ENCODE measurements around the gene SYNPR. TPM values are rescaled to one million over a fixed set of nuclear protein-coding genes. Genes with fewer than 3 reads are reported as not detected.

The SYNPR gene
- polyA plus RNA-seq, 1 donor from 2014 or later, result 2.0 TPM

- Histone ChIP-seq H3K9ac (ENCODE audit: low read length) (no peak overlapping the region), H3K9me2 (ENCODE audit: insufficient read depth, low read length) (no peaks in the 10 kb centered on the region), H3F3A (ENCODE audit: insufficient read depth, low read length, poor library complexity, severe bottlenecking) (no peaks in the 10 kb centered on the region), H2AFZ (ENCODE audit: low read depth, low read length) (no peak overlapping the region), H3K79me2 (replicated peaks; ENCODE audit: insufficient read depth, low read length) (no peaks in the 10 kb centered on the region), H3K27me3 (ENCODE audit: insufficient read depth, low read depth, low read length) (no peaks in the 10 kb centered on the region), H3K27ac (ENCODE audit: low read length) (no peak overlapping the region), H3K36me3 (ENCODE audit: insufficient read depth, low read length) (no peaks in the 10 kb centered on the region), H3K4me2 (ENCODE audit: low read length) (no peak overlapping the region), H4K20me1 (ENCODE audit: insufficient read depth) (no peaks in the 10 kb centered on the region), H3K4me3 (ENCODE audit: low read length) (no peak overlapping the region), H3K9me3 (ENCODE audit: low read length) (no peaks in the 10 kb centered on the region)
- no peak for TF ChIP-seq RAD21 (conservative IDR thresholded peaks at IDR 0.05)
- TF ChIP-seq POLR2AphosphoS5 (IDR thresholded peaks at IDR 0.05), result no peak
- no peak for TF ChIP-seq REST (IDR thresholded peaks at IDR 0.05; ENCODE audit: borderline replicate concordance)
- TF ChIP-seq MXI1 (conservative IDR thresholded peaks at IDR 0.05; ENCODE audit: poor library complexity, severe bottlenecking), result no peak
- TF ChIP-seq EP300 (conservative IDR thresholded peaks at IDR 0.05; ENCODE audit: poor library complexity, severe bottlenecking), result no peak
- TF ChIP-seq EZH2 (IDR thresholded peaks at IDR 0.05; ENCODE audit: borderline replicate concordance, insufficient read depth, low read length, poor library complexity, severe bottlenecking), result no peak
- no peak for TF ChIP-seq SMC3 (conservative IDR thresholded peaks at IDR 0.05; ENCODE audit: poor library complexity)
- no peak for TF ChIP-seq TAF1 (IDR thresholded peaks at IDR 0.05; ENCODE audit: low read depth)
- no peak for TF ChIP-seq CTCF (IDR thresholded peaks at IDR 0.05; ENCODE audit: poor library complexity, severe bottlenecking)
Observed at GRCh38 chr3:63508771-63509170, 230.7 kb downstream of the SYNPR start.

- TF ChIP-seq MXI1 (conservative IDR thresholded peaks at IDR 0.05; ENCODE audit: poor library complexity, severe bottlenecking) (no peak), SMC3 (conservative IDR thresholded peaks at IDR 0.05; ENCODE audit: poor library complexity) (no peak), EP300 (conservative IDR thresholded peaks at IDR 0.05; ENCODE audit: poor library complexity, severe bottlenecking) (no peak), EZH2 (IDR thresholded peaks at IDR 0.05; ENCODE audit: borderline replicate concordance, insufficient read depth, low read length, poor library complexity, severe bottlenecking) (no peak), TAF1 (IDR thresholded peaks at IDR 0.05; ENCODE audit: low read depth) (no peak), POLR2AphosphoS5 (IDR thresholded peaks at IDR 0.05) (no peak), REST (IDR thresholded peaks at IDR 0.05; ENCODE audit: borderline replicate concordance) (no peak), RAD21 (conservative IDR thresholded peaks at IDR 0.05) (no peak), CTCF (IDR thresholded peaks at IDR 0.05; ENCODE audit: poor library complexity, severe bottlenecking) (no peak)
- no peak overlapping the region for H3K4me3 ChIP-seq (ENCODE audit: low read length)
Observed at GRCh38 chr3:63513791-63514190, 235.7 kb downstream of the SYNPR start.

More at GRCh38 chr3:63513791-63514190, 235.7 kb downstream of the SYNPR start:
- Histone ChIP-seq H4K20me1 (ENCODE audit: insufficient read depth) (no peaks in the 10 kb centered on the region), H3K36me3 (ENCODE audit: insufficient read depth, low read length) (no peaks in the 10 kb centered on the region), H3K9me2 (ENCODE audit: insufficient read depth, low read length) (no peaks in the 10 kb centered on the region), H2AFZ (ENCODE audit: low read depth, low read length) (no peak overlapping the region), H3F3A (ENCODE audit: insufficient read depth, low read length, poor library complexity, severe bottlenecking) (no peaks in the 10 kb centered on the region), H3K27me3 (ENCODE audit: insufficient read depth, low read depth, low read length) (no peaks in the 10 kb centered on the region), H3K27ac (ENCODE audit: low read length) (no peak overlapping the region), H3K4me2 (ENCODE audit: low read length) (no peak overlapping the region), H3K9me3 (ENCODE audit: low read length) (no peaks in the 10 kb centered on the region), H3K9ac (ENCODE audit: low read length) (no peak overlapping the region), H3K79me2 (replicated peaks; ENCODE audit: insufficient read depth, low read length) (no peaks in the 10 kb centered on the region)
